Measurements from ENCODE around the gene CD70. TPM values are rescaled to one million over a fixed set of nuclear protein-coding genes. Genes with fewer than 3 reads are reported as not detected.
"Not testable (repeated sequence)": the region's sequence is repeated elsewhere in the genome, so short reads cannot be mapped to it uniquely, and the experiment has no call there.

The CD70 gene
- total RNA-seq, 3 donors from 2014 or later: not detected

DNA sequence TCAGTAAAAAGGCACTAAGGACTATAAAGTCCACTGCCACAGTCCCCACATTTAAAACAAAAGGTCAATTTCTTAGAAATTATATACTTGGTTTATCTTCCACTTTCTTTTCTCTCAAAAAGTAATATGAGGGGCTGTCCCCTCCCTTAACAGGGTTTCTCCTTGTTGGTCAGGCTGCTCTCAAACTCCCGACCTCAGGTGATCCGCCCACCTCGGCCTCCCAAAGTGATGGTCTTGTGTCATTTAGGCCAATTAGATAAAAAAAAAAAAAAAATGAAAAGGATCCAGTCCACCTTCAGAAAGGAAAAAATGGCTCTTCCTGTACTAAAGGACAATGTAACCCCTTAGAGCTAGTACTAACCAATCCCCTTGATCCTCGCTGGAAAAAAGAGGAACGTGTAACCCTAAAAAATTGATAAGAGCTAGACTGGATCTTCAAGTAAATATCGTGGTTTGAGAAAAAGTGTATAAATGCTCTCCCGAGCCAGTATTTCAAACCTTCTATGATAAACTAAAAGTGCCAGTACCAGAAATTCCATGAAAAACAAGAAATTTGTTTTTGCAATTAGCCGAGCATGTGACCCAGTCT lies 9.0 kb upstream of the CD70 start:
- DNase-seq (ENCODE audit: low spot score in 2 of 2): no peak
- H3K4me3 ChIP-seq: no peak overlapping the region
- H3K27me3 ChIP-seq: no peaks in the 10 kb centered on the region
- intact Hi-C loops (cut with DNase I; ENCODE audit: low total_unique reads): loop anchor here (5.0 kb wide), 1 partner anchor 1512 kb away; no protein-coding TSS in a partner anchor
- no peak overlapping the region for H3K27ac ChIP-seq
- no peaks in the 10 kb centered on the region for H3K9me3 ChIP-seq
- no peaks in the 10 kb centered on the region for H3K36me3 ChIP-seq
- no peaks in the 10 kb centered on the region for H3K4me1 ChIP-seq
- TF ChIP-seq, protein P1, sequence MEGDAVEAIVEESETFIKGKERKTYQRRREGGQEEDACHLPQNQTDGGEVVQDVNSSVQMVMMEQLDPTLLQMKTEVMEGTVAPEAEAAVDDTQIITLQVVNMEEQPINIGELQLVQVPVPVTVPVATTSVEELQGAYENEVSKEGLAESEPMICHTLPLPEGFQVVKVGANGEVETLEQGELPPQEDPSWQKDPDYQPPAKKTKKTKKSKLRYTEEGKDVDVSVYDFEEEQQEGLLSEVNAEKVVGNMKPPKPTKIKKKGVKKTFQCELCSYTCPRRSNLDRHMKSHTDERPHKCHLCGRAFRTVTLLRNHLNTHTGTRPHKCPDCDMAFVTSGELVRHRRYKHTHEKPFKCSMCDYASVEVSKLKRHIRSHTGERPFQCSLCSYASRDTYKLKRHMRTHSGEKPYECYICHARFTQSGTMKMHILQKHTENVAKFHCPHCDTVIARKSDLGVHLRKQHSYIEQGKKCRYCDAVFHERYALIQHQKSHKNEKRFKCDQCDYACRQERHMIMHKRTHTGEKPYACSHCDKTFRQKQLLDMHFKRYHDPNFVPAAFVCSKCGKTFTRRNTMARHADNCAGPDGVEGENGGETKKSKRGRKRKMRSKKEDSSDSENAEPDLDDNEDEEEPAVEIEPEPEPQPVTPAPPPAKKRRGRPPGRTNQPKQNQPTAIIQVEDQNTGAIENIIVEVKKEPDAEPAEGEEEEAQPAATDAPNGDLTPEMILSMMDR (IDR thresholded peaks at IDR 0.05): no peak
- TF ChIP-seq POLR2AphosphoS5 (IDR thresholded peaks at IDR 0.05) (no peak), POLR2A (IDR thresholded peaks at IDR 0.05) (no peak)

DNA sequence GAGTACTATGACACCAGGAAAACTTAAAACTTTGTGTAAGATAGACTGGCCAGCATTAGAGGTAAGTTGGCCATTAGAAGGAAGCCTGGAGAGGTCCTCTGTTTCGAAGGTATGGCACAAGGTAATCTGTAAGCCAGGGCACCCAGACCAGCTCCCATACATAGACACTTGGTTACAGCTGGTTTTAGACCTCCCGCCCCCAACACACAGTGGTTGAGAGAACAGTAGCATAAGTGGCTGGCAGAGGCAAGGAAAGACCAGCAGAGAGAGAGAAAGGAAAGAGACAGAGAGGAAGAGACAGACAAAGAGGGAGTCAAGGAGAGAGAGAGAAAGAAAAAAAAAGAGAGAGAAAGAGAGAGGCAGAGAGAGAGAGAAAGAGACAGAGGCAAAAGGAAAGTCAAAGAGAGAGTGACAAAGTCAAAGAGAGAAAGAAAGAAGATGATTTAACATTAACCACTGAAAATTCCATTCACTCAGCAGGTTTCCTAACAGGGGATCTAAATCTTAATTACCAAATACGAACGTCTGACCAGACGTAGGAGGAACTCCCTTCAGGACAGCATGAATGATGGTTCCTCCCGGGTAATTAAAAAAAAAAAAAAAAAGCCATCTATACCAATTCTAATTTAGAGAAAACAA lies 7.4 kb upstream of the CD70 start:
- H3K4me1 ChIP-seq; H3K27ac ChIP-seq; H3K36me3 ChIP-seq; H3K27me3 ChIP-seq; H3K9me3 ChIP-seq; H3K4me3 ChIP-seq; DNase-seq (ENCODE audit: low spot score in 2 of 2); intact Hi-C loops (cut with DNase I; ENCODE audit: low total_unique reads): not testable (repeated sequence)

DNA sequence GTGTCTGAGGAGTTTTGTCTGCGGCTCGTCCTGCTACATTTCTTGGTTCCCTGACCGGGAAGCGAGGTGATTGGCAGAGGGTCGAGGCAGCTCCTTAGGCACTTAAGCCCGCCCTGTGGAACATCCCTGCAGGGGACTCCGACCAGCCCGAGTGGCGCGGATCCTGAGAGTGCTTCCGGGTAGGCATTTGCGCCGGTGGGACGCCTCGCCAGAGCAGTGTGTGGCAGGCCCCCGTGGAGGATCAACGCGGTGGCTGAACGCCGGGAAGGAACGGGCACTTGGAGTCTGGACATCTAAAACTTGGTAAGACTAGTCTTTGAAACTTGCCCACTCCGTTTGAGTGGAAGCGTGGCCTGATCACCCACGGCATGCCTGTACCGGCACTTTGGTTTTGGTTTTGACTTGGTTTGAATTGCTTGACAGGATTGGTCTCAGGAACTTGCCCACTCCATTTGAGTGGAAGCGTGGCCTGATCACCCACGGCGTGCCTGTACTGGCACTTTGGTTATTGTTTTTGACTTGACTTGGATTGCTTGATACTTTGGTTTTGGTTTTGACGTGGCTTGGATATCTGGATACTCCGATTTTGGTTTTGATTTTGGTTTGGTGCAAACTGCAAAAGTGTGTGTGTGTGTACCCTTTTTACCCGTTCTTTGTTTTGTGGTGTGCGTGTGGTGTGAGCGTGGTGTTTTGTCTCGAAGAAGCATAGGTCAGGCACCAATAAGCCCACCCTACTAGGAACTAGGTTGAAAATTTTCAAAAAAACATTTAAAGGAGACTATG lies 6.7 kb upstream of the CD70 start:
- H3K4me1 ChIP-seq; intact Hi-C loops (cut with DNase I; ENCODE audit: low total_unique reads); H3K27me3 ChIP-seq; H3K4me3 ChIP-seq; DNase-seq (ENCODE audit: low spot score in 2 of 2); H3K36me3 ChIP-seq; H3K27ac ChIP-seq; H3K9me3 ChIP-seq: not testable (repeated sequence)

DNA sequence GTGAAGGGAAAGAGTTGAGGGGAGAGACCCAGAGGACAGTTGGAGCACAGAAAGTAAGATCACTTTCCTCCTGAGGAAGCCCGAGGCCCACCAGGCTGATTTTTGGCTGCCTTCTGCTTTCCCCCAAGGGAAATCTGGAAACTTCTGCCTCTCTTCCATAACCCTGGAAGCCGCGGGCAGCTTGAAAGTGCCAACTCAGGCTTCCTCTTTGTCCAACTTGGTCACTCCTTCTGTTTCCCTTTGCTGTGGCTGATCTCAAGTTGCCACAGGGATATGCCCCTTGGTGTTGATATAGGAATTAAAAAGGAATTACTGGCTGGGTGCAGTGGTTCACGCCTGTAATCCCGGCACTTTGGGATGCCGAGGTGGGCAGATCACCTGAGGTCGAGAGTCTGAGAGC lies 5.7 kb upstream of the CD70 start:
- Histone ChIP-seq H3K27me3 (peaks cover 0 to 14% of the 10 kb centered on the region in 2 donors), H3K9me3 (no peaks in the 10 kb centered on the region), H3K36me3 (no peaks in the 10 kb centered on the region), H3K4me3 (no peak overlapping the region), H3K4me1 (no peaks in the 10 kb centered on the region), H3K27ac (no peak overlapping the region)
- intact Hi-C loops (cut with DNase I; ENCODE audit: low total_unique reads): no loop called here
- no peak for DNase-seq (ENCODE audit: low spot score in 2 of 2)
- TF ChIP-seq POLR2A (IDR thresholded peaks at IDR 0.05) (no peak), POLR2AphosphoS5 (IDR thresholded peaks at IDR 0.05) (no peak)
- TF ChIP-seq, protein P1 (IDR thresholded peaks at IDR 0.05): no peak

DNA sequence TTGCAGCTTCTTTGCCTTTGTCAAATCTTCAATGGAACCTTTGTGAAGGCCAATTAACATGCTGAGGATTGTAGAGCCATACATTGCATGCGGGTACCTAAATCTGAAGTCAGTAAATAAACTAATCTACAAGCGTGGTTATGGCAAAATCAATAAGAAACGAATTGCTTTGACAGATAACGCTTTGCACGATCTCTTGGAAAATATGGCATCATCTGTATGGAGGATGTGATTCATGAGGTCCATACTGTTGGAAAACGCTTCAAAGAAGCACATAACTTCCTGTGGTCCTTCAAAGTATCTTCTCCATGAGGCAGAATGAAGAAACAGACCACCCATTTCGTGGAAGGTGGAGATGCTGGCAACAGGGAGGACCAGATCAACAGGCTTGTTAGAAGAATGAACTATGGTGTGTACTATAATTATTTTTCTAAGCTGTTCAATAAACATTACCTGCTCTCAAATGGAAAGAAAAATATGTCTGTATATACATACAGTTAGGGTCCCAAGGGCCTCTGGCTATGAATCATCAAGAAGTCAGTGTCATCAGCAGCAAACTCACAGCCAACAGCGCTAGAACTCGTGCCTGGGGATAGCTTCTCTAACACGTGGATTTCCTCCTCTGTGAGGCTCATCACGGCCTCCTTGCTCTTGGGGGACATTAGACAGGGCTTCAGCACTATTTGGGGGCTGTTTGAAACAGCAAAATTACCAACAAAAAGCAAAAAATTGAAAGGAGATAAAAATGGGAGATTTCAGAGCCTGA lies 2.9 kb upstream of the CD70 start:
- intact Hi-C loops (cut with DNase I; ENCODE audit: low total_unique reads): no loop called here
- no peak for DNase-seq (ENCODE audit: low spot score in 2 of 2)
- H3K4me3 ChIP-seq: no peak overlapping the region
- peaks cover 4 to 41% of the 10 kb centered on the region in 2 donors for H3K27me3 ChIP-seq
- H3K36me3 ChIP-seq: no peaks in the 10 kb centered on the region
- no peaks in the 10 kb centered on the region for H3K4me1 ChIP-seq
- H3K9me3 ChIP-seq: no peaks in the 10 kb centered on the region
- no peak overlapping the region for H3K27ac ChIP-seq
- TF ChIP-seq, protein P1 (IDR thresholded peaks at IDR 0.05): no peak
- TF ChIP-seq POLR2AphosphoS5 (IDR thresholded peaks at IDR 0.05) (no peak), POLR2A (IDR thresholded peaks at IDR 0.05) (no peak)

Data from breast epithelium (tissue), 4 donors.